Medulla oblongata (tissue), 1 donor: ENCODE data around the gene MICAL3.

ENCODE experiments used
- DNase-seq: peaks from one replicate; pipeline ENCODE4 v3.0.0-alpha.2; 2015; ENCODE audit errors: extremely low spot score

The MICAL3 gene

GRCh38 chr22:17930455-17931313, 93.7 kb downstream of the MICAL3 start:
- DNase-seq = no peak

- no peak for DNase-seq
Observed at GRCh38 chr22:17929909-17930308, 94.5 kb downstream of the MICAL3 start.

- DNase-seq = no peak
Observed at GRCh38 chr22:17928391-17928790, 96.0 kb downstream of the MICAL3 start.

GRCh38 chr22:17927062-17927461, 97.3 kb downstream of the MICAL3 start:
- DNase-seq = no peak

GRCh38 chr22:17926516-17926915, 97.8 kb downstream of the MICAL3 start:
- no peak for DNase-seq

GRCh38 chr22:17925431-17925841, 98.9 kb downstream of the MICAL3 start:
- no peak for DNase-seq

GRCh38 chr22:17924735-17925364, 99.5 kb downstream of the MICAL3 start:
- no peak for DNase-seq

- no peak for DNase-seq
Observed at GRCh38 chr22:17924076-17924475, 100.3 kb downstream of the MICAL3 start.

- peak; percentile 60 for DNase-seq
Observed at GRCh38 chr22:17922925-17923903, 101.1 kb downstream of the MICAL3 start.

GRCh38 chr22:17921871-17922821, 102.2 kb downstream of the MICAL3 start:
- no peak for DNase-seq

- no peak for DNase-seq
Observed at GRCh38 chr22:17920992-17921650, 103.2 kb downstream of the MICAL3 start.

- no peak for DNase-seq
Observed at GRCh38 chr22:17920145-17920605, 104.2 kb downstream of the MICAL3 start.

- DNase-seq = no peak
Observed at GRCh38 chr22:17919276-17920144, 104.9 kb downstream of the MICAL3 start.

GRCh38 chr22:17918840-17919239, 105.5 kb downstream of the MICAL3 start:
- no peak for DNase-seq

- no peak for DNase-seq
Observed at GRCh38 chr22:17917490-17917983, 106.8 kb downstream of the MICAL3 start.

- no peak for DNase-seq
Observed at GRCh38 chr22:17916226-17916889, 108.0 kb downstream of the MICAL3 start.

GRCh38 chr22:17915676-17916075, 108.7 kb downstream of the MICAL3 start:
- no peak for DNase-seq

GRCh38 chr22:17915188-17915587, 109.2 kb downstream of the MICAL3 start:
- DNase-seq = no peak
